Measurements from ENCODE around the gene PEX1.

PEX1 gene

DNA sequence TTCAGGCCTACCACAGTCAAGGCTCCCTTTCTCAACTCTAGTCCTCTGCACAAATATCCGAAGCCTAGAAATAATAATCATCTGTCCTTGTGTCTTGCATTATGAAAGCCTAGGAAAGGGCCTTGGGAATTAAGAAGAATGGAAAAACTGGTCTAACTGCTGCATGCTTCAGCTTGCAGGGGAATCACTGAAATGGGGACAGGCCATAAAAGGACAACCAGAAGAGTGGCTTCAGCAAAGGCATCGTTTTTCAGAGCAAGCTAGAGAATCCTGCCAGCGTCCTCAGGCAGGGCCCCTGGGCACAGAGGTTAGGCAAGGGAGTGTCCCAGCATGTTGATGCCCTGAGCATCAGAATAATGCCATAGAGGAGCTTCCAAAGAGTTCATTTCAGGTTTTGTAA, 63.8 kb downstream of the PEX1 start:
- Mint-ChIP-seq H3K27ac (no peak overlapping the region), H3K4me3 (no peak overlapping the region), H3K9me3 (peaks cover 22% of the 10 kb centered on the region), H3K27me3 (ENCODE audit: low read depth, poor library complexity) (peaks cover 2% of the 10 kb centered on the region), H3K4me1 (peaks cover 5% of the 10 kb centered on the region), H3K36me3 (ENCODE audit: low read depth) (peaks cover 23% of the 10 kb centered on the region)
- no peak for DNase-seq
- no peak for TF ChIP-seq CTCF (IDR thresholded peaks at IDR 0.05)

DNA sequence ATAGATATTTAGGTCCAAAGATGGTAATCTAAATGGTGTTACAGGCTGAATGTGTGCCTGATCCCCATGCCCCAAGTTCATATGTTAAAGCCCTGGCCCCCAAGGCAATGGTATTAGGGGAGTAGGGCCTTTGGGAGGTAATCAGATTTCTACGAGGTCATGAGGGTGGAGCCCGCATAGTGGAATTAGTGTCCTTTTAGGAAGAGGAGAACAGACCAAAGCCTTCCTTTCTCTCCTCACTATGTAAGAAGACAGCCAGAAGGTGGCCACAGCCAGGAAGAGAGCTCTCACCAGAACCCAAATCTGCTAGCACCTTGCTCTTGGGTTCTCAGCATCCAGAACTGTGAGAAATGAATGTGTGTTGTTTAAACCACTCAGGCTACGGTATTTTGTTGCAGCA, 65.8 kb downstream of the PEX1 start:
- no peak for TF ChIP-seq CTCF (IDR thresholded peaks at IDR 0.05)
- Mint-ChIP-seq H3K27me3 (ENCODE audit: low read depth, poor library complexity) (peaks cover 2% of the 10 kb centered on the region), H3K4me3 (no peak overlapping the region), H3K9me3 (peaks cover 3% of the 10 kb centered on the region), H3K36me3 (ENCODE audit: low read depth) (peaks cover 13% of the 10 kb centered on the region), H3K4me1 (peaks cover 5% of the 10 kb centered on the region), H3K27ac (no peak overlapping the region)
- DNase-seq = no peak

- Mint-ChIP-seq H3K4me3 (no peak overlapping the region), H3K27me3 (ENCODE audit: low read depth, poor library complexity) (peaks cover 2% of the 10 kb centered on the region), H3K36me3 (ENCODE audit: low read depth) (peaks cover 15% of the 10 kb centered on the region)
These were observed 67.0 kb downstream of the PEX1 start for GRCh38 chr7:92461027-92462003.

GRCh38 chr7:92460510-92460909, 67.8 kb downstream of the PEX1 start:
- peak overlapping the region; percentile 43 for H3K27ac Mint-ChIP-seq
- no peaks in the 10 kb centered on the region for H3K9me3 Mint-ChIP-seq
- peaks cover 2% of the 10 kb centered on the region for H3K27me3 Mint-ChIP-seq (ENCODE audit: low read depth, poor library complexity)
- peaks cover 22% of the 10 kb centered on the region for H3K36me3 Mint-ChIP-seq (ENCODE audit: low read depth)
- DNase-seq = no peak
- H3K4me1 Mint-ChIP-seq = peaks cover 5% of the 10 kb centered on the region
- no peak for TF ChIP-seq CTCF (IDR thresholded peaks at IDR 0.05)
- no peak overlapping the region for H3K4me3 Mint-ChIP-seq

More at GRCh38 chr7:92461027-92462003, 67.0 kb downstream of the PEX1 start:
- Mint-ChIP-seq H3K4me1 (peaks cover 5% of the 10 kb centered on the region), H3K27ac (peak overlapping the region; percentile 85), H3K9me3 (no peaks in the 10 kb centered on the region)
- peak; percentile 81 for TF ChIP-seq CTCF (IDR thresholded peaks at IDR 0.05)
- peak; percentile 27 for DNase-seq

DNA sequence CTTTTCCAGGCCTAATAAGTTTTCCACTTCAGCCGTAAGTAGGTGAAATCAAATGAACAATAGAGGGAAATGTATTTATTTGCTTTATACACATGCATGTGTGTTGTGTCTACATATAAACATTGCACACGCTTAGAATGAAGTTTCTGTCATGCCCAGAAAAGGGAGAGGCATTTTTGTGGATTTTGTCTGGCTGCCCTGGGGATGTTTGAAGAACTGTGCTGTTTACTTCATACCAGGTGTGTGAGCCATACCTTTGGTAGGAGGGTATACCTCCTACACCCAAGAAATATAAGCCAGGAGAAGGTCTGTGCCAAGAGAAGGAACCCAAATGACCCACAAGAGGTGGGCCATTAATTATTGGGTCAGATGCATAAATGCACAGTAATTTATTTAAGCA, 68.2 kb downstream of the PEX1 start:
- no peak for DNase-seq
- Mint-ChIP-seq H3K27ac (peak overlapping the region; percentile 43), H3K27me3 (ENCODE audit: low read depth, poor library complexity) (peaks cover 2% of the 10 kb centered on the region), H3K36me3 (ENCODE audit: low read depth) (peaks cover 22% of the 10 kb centered on the region), H3K4me3 (no peak overlapping the region), H3K4me1 (peaks cover 5% of the 10 kb centered on the region), H3K9me3 (no peaks in the 10 kb centered on the region)
- TF ChIP-seq CTCF (IDR thresholded peaks at IDR 0.05) = no peak
